Dermis microvascular lymphatic vessel endothelial cell (primary cell): ENCODE data around the gene HSPA1B. TPM values are rescaled to one million over a fixed set of nuclear protein-coding genes. Genes with fewer than 3 reads are reported as not detected.
A peak's percentile ranks its signal among the peaks of the same experiment; 100 is the strongest.
"Not testable (repeated sequence)": the region's sequence is repeated elsewhere in the genome, so short reads cannot be mapped to it uniquely, and the experiment has no call there.

Experiments
- DNase-seq, 2 donors: peaks; one replicate each; pipeline versions ENCODE4 v3.0.0 to v3.0.0-alpha.2; 2010; ENCODE audit warnings: low read depth in 2 of 2
- total RNA-seq: library from RNA; depleted of rRNA; stranded (reverse); fragments of >200 nt; gene quantifications from 2 replicates; pipeline ENCODE4 v1.2.1, GENCODE V29; 2014

Gene HSPA1B
- total RNA-seq, 1 donor from 2014 or later = 37.1 TPM

DNA sequence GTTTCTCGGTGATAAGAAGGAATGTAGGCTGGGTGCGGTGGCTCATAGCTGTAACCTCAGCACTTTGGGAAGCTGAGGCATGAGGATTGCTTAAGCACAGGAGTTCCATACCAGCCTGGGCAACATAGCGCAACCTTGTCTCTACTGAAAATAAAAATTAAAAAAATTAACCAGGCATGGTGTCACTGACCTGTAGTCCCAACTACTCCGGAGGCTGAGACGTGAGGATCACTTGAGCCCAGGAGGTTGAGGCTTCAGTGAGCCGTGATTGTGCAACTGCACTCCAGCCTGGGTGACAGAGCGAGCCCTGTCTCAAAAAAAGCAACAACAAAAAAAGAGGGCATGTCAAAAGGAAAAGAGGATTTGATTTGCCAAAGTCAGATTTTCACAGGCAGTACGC is 31.2 kb downstream of the HSPA1B start:
- no peak for DNase-seq

DNA sequence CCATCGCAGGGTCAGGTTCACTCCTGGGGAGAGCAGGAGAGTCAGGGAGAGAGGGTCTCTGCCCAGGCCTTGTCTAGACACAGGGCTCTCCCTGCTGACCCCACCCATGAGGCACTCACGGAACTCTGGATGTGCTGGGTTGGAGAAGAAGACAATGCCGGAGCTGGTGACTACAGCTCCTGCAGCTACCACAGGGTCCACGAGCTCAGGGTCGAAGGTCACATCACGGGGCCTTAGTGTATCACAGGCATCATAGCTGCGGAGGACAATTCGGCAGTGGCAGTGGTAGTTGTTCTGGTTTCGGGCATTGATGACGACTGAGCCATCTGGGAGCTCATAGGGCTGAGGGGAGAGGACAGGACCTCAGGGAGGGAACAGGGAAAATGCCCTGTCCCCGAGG is 32.4 kb downstream of the HSPA1B start:
- no peak for DNase-seq

GRCh38 chr6:31860349-31860748 is 32.8 kb downstream of the HSPA1B start:
- no peak for DNase-seq

DNA sequence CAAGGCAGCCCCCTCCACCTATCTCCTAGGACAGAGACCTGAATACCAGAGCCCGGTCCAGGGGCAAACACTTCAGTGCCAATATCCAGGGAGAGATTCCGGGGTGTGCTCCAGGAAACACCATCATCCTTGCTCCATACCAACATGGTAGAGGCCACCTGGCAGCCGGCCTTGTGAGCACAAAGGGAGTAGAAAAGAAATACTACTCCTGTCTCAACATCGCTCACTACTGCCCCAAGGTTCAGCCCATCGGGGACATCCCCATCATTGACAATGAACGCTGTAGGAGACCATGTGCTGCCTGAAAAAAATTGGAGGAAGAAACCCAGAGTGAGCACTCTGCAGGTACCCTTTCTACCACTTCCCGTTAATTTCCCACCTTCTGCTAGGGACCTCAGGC is 33.6 kb downstream of the HSPA1B start:
- no peak for DNase-seq

DNA sequence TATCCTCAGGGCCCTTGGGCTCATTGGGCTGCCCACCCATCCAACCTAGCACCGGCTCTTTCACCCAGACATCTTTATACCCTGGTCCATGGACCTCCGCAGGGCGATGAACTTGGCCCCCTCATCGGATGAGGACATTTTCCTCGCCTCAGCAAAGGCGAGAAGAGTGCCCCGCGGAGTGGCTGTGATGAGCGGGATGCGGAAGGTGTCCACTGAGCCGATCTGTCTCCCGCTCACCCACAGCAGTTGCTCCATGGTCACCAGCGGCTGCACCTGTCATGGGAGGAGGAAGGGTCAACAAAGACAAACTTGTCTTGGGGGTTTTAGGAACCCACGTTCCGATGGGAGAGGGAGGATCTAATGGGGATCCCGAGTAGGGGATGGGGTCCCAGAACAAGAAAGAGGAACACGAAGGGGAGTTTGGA is 34.4 kb downstream of the HSPA1B start:
- DNase-seq = no peak

DNA sequence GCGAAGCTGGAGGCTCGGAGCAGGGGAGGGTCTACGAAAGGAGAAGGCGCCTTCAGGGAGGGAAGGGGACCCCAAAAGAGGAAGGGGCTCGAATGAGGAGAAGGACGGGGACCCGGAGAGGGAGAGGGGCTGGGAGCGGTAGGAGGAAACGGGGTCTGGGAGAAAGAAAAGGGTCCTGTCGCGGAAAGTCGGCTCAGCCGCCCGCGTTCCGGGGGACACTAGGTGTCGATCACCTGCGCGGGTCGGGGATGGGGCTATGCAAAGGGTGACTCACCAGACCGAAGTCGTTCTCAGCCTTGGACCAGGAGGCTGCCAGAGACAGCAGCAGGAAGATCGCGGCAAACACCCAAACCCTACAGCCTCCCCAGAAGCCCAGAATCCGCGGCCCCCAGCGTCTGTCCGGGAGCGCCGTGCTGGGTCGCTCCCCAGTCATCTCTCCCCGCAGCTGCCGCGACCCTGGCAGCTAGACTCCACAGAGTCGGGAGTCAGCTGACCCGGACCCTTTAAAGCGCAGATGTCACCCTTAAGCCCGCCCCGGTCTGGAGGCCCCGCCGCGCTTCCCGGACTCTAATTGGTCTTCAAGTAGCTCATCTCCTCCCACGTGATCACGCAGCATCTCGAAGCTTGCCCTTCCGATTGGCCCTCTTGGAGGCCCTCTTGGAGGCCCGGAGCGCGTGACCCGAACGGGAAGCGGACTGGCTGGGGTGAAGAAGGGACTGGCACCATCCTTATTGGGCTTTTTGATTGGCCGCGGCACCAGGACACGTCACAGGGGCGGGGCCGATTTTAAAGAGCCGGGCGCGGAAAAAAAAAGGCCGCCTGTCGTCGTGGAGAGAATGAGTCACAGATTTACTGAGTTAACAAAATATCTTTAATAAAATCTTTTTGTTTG is 35.1 kb downstream of the HSPA1B start, which contains the start of gene NEU1:
TSS of gene NEU1 (minus strand) at position 478 of the 892 bp plus-strand sequence. CDS start at position 433, 45 bp downstream.
- DNase-seq = peak; percentile 99 to 100

DNA sequence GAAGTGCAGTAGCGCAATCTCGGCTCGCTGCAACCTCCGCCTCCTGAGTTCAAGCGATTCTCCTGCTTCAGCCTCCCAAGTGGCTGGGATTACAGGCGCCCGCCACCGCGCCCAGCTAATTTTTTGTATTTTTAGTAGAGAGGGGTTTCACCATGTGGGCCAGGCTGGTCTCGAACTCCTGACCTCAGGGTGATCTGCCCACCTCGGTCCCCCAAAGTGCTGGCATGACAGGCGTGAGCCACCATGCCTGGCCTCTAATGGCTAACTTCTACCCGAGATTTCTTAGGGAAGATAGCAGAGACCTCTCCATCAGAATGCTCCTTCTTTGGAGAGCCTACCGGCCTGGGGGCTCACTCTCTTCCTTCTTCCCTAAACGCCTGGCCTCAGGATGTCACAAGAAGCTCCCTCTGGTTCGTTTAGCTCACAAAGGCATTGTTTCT is 36.6 kb downstream of the HSPA1B start:
- DNase-seq = not testable (repeated sequence)

DNA sequence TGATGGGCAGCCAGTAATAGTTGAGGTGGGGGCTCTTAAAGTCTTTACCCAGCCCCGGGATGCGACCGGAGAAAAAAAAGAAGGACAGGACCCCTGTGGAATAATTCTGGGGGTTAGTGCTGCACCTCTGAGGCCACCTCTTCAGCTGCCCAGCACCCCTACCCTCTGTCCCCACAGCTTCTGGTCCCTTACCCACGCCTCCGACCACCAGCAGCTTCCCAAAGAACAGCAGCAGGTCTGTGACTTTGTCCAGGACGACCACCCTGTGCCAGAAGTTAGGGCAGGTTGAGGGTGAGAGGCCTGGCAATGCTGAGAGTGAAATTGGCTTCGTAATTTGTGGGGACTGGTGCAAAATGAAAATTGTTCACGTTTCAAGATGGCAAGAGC is 37.3 kb downstream of the HSPA1B start:
- DNase-seq = no peak

- no peak for DNase-seq
These were observed 37.9 kb downstream of the HSPA1B start for GRCh38 chr6:31865205-31866118.

DNA sequence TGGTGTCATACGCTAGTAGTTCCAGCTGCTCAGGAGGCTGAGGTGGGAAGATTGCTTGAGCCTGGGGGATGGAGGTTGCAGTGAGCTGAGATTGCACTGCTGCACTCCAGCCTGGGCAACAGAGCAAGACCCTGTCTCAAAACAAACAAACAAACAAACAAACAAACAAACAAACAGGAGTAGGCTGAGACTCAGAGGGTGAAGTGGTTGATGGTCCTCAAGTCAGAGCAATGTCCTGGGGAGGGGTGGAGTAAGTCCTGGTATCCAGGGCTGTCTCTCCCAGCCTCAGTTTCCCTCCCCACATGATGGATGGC is 41.1 kb downstream of the HSPA1B start:
- not testable (repeated sequence) for DNase-seq

DNA sequence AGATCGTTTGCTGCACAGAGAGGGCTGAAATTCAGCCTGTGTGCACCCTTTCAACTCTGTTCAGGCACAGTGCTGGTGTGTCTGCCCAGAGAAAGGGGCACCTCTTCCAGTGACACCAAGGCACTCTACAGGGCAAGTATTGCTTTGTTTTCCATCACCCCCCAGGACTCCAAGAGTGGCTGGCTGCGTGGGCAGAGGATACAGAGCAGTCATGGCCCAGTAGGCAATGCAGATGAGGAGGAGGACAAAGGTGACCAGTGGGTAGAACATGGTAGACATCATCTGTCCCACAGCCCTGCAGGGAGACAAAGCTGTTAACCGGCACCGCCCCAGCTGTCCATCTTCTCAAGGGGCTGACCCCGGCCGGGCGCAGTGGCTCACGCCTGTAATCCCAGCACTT is 41.8 kb downstream of the HSPA1B start:
- DNase-seq = no peak

DNA sequence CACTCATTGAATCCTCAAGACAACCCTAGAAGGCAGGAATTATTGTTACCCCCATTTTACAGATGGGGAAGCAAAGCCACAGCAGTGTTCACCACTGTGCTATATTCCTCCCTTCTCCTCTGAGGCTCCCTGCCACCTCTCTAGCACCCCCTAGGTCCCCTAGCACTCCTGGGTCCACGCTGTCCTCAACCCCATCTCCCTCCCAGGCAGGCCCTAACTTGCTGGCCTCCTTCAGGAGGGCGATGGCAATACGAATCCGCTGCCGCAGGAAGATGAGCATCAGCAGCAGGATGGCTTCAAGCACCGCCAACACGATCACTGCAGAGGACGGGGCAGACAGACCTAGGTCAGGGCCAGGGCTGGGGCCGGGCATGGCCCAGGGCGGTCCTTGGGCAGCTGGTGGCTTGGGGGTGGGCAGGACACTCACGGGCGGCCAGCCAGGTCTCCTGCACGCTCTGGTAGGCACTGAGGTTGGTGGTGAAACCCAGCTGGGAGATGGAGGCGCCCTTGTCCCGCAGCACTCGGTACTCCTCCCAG is 42.9 kb downstream of the HSPA1B start:
- DNase-seq = no peak

GRCh38 chr6:31871046-31871659 is 43.6 kb downstream of the HSPA1B start:
- DNase-seq = no peak

DNA sequence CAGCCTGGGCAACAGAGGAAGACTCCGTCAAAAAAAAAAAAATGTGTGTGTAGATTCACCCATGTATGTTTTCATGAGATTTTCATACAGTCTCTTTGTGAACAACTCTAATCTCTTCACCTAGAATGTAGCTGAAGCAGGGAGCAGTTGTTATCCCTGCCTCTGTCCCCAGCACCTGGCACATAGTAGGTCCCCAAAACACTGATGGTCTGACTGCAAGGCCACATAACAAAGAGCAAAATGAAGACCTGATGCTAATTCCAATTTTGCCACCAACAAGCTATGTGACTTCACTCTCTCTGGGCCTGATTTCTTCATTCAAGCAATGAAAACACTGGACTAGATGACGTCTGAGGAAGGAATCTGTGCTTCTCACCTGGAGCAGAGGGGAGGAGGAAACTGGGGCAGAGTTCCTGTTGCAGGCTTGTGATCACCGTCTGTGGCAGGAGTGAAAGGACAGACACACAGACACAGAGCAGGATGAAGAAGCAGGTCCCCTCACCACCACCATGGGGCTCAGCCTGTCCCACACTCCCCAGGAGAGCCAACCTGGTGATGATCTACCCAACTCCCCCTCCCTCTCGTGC is 46.6 kb downstream of the HSPA1B start:
- DNase-seq = no peak

GRCh38 chr6:31874836-31875572 is 47.5 kb downstream of the HSPA1B start:
- no peak for DNase-seq

GRCh38 chr6:31875877-31876276 is 48.3 kb downstream of the HSPA1B start:
- DNase-seq = no peak

GRCh38 chr6:31876357-31876756 is 48.8 kb downstream of the HSPA1B start:
- no peak for DNase-seq

- DNase-seq = no peak
These were observed 49.6 kb downstream of the HSPA1B start for GRCh38 chr6:31877125-31877650.

GRCh38 chr6:31877651-31878161 is 50.2 kb downstream of the HSPA1B start:
- DNase-seq = no peak

GRCh38 chr6:31878222-31878621 is 50.7 kb downstream of the HSPA1B start:
- DNase-seq = no peak
